Measurements from ENCODE around the gene CTNNA2. TPM values are rescaled to one million over a fixed set of nuclear protein-coding genes. Genes with fewer than 3 reads are reported as not detected.
A peak's percentile ranks its signal among the peaks of the same experiment; 100 is the strongest.

The CTNNA2 gene
- total and polyA plus RNA-seq, 5 donors = 0.08 to 0.42 (median 0.11) TPM; not detected in 1

DNA sequence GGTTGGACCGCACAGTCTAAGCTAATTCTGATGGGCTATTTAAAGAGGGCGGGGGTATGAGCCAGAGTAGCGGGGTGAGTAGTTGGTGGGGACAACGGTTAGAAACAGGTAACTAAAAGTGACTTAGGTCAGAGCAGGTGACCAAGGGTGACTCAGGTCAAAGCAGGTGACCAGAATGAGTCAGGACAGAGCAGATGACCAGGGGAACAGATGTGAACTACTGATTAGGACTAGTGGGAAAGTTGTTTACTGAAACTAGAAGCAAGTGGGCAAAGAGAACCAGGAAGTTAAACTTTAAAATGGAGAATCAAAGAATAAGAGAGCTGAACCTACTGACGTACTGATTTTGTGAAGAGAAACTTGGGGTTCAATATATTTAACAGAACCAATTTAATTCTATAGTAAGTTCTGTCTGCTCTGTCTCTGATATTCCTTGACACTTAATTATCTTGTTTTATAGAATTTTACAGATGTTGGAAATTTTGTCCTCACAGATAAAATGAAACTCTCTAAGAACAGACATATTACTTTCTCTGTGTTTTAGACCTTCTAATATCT, 799.5 kb downstream of the CTNNA2 start:
- no peak for DNase-seq
- WGBS = 93% methylated on average over 5 of the region's 5 CpGs
- no peak overlapping the region for H3K27ac ChIP-seq (ENCODE audit: low read length)

DNA sequence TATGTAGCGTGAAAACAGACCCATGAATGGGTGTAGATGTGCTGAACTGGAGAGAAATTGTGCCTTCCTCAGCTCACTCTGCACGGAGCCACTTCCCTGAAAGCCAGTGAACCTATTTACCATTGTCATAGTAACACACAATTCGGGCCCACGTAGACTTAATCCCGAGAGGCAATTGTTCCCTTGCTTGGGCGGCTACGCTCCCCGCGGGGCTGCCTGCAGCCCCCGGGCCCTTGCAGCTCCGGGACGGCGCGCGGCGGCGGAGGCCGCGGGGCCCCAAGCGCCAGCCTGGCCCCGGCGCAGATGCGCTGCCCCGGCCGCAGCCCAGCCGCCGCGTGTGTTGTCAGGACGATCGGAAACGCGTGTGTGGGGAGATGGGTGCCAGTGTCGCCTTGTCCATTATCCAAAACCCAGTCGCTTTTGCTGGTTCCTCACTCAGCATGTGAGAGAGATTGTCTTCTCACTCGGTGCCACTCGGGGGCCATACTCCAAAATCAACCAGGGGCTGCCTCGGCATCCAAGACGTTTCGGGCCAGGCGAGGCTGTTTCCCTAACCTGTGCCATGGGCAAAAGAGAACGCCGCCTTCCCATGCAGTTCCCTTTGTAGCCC, 809.6 kb downstream of the CTNNA2 start:
- Histone ChIP-seq H3K9me3 (ENCODE audit: control insufficient read depth, low read length) (no peaks in the 10 kb centered on the region), H3K27me3 (ENCODE audit: control insufficient read depth, insufficient read depth) (no peaks in the 10 kb centered on the region), H3K4me3 (ENCODE audit: low read length) (peak overlapping the region; percentile 29), H3K4me1 (ENCODE audit: control insufficient read depth, insufficient read depth, low read length) (no peaks in the 10 kb centered on the region), H3K27ac (ENCODE audit: low read length) (no peak overlapping the region)
- DNase-seq (no peak), ATAC-seq (no peak)
- intact Hi-C loops (cut with DNase I) = no loop called here
- WGBS = 20% methylated on average over 42 of the region's 42 CpGs

More for the DNA sequence above, 799.5 kb downstream of the CTNNA2 start:
- no peaks in the 10 kb centered on the region for H3K9me3 ChIP-seq (ENCODE audit: control insufficient read depth, low read length)
- no peaks in the 10 kb centered on the region for H3K4me1 ChIP-seq (ENCODE audit: control insufficient read depth, insufficient read depth, low read length)
- peaks cover 2% of the 10 kb centered on the region for H3K27me3 ChIP-seq (ENCODE audit: control insufficient read depth, insufficient read depth)
- H3K4me3 ChIP-seq (ENCODE audit: low read length) = no peak overlapping the region
- ATAC-seq = no peak
- intact Hi-C loops (cut with DNase I) = no loop called here

DNA sequence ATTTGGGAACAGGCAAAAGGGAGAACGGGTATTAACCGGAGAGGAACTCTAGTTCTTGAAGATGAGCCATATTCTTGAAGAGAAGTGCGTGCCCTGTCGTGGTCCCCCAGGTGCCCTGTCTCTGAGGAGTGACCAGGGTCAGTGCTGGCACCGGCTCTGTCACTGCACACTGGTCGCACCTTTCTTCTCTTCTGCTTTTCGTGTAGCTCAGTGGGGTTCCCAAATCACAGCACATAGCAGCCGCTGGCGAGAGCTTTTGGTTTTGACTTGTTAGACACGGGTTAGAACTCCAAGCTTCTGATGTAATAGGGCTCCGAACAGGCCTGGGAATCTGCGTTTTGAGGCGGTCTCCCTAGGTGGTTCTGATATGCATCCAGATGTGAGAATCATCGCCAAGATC, 810.1 kb downstream of the CTNNA2 start:
- H3K4me1 ChIP-seq (ENCODE audit: control insufficient read depth, insufficient read depth, low read length) = no peaks in the 10 kb centered on the region
- no peak overlapping the region for H3K4me3 ChIP-seq (ENCODE audit: low read length)
- H3K27me3 ChIP-seq (ENCODE audit: control insufficient read depth, insufficient read depth) = no peaks in the 10 kb centered on the region
- ATAC-seq = no peak
- no peak for DNase-seq
- H3K27ac ChIP-seq (ENCODE audit: low read length) = no peak overlapping the region
- 63% methylated on average over 14 of the region's 14 CpGs for WGBS
- no peaks in the 10 kb centered on the region for H3K9me3 ChIP-seq (ENCODE audit: control insufficient read depth, low read length)
- intact Hi-C loops (cut with DNase I) = no loop called here

DNA sequence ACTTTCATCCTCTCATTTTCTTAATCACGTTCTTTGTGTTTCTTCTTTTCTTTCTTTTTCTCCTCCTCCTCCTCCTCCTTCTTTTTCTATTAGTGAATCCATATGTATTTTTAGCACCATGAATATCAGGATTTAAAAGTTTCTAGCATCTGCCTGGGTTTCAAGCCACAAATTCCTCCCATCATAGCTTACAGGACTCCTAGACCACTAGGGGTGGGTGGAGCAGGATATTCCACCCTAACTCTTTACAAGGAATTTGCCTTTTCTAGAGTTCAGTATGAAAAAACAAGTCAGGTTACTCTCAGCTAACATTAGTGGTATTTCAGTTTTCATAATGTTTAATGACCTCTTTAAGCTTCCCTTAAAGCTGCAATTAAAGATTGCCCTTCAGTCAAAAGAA, 810.8 kb downstream of the CTNNA2 start:
- 62% methylated on average over 1 of the region's 1 CpG for WGBS

DNA sequence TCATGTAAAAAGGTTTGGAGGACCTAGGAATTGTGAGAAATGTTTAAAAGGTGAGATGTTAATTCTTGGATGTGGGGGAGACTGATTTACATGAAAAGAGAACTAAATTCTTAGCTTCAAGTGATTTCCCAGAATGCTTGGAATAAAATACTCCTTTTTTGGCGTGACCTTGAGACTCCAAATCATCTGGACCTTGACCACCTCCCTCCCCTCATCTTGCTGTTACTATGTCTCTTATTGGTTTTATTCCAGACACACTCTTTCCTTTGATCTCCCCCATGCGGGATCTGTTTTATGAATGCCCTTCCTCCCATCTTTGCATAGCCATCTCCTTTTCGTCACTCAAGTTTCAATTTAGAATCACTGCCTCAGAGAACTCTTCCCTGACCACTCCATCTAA, 811.7 kb downstream of the CTNNA2 start:
- no peak for ATAC-seq
- DNase-seq = no peak
- 83% methylated on average over 3 of the region's 3 CpGs for WGBS
- H3K27ac ChIP-seq (ENCODE audit: low read length) = no peak overlapping the region
- no peaks in the 10 kb centered on the region for H3K27me3 ChIP-seq (ENCODE audit: control insufficient read depth, insufficient read depth)
- H3K9me3 ChIP-seq (ENCODE audit: control insufficient read depth, low read length) = no peaks in the 10 kb centered on the region
- no peaks in the 10 kb centered on the region for H3K4me1 ChIP-seq (ENCODE audit: control insufficient read depth, insufficient read depth, low read length)
- no peak overlapping the region for H3K4me3 ChIP-seq (ENCODE audit: low read length)
- intact Hi-C loops (cut with DNase I) = no loop called here

More for the DNA sequence above, 810.8 kb downstream of the CTNNA2 start:
- no peak overlapping the region for H3K4me3 ChIP-seq (ENCODE audit: low read length)
- ATAC-seq = no peak
- H3K4me1 ChIP-seq (ENCODE audit: control insufficient read depth, insufficient read depth, low read length) = no peaks in the 10 kb centered on the region
- intact Hi-C loops (cut with DNase I) = no loop called here
- DNase-seq = no peak
- H3K27me3 ChIP-seq (ENCODE audit: control insufficient read depth, insufficient read depth) = no peaks in the 10 kb centered on the region
- H3K27ac ChIP-seq (ENCODE audit: low read length) = no peak overlapping the region
- no peaks in the 10 kb centered on the region for H3K9me3 ChIP-seq (ENCODE audit: control insufficient read depth, low read length)

DNA sequence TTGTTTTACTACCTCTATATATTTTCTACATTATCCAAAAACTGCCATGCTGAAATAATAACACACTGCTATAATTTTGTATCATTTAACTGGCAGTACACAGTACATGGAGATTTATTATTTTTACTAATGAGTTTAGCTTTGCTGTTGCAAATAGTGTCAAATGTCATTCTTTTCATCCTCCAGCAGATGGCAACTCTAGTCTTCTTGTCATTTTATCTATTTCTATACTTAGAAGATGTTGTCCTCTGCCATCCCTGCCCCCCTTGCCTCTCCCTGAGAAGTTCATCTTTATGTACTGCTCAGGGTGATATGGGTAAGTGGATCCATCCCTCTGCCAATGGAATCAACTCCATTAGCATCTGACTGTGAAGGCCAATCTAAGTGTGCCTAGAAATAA, 813.4 kb downstream of the CTNNA2 start:
- DNase-seq (peak in 1 of 3 donors; percentile 52), ATAC-seq (peak; percentile 41 to 55)
- Histone ChIP-seq H3K4me3 (ENCODE audit: low read length) (no peak overlapping the region), H3K27ac (ENCODE audit: low read length) (no peak overlapping the region), H3K9me3 (ENCODE audit: control insufficient read depth, low read length) (no peaks in the 10 kb centered on the region), H3K27me3 (ENCODE audit: control insufficient read depth, insufficient read depth) (no peaks in the 10 kb centered on the region), H3K4me1 (ENCODE audit: control insufficient read depth, insufficient read depth, low read length) (no peaks in the 10 kb centered on the region)
- intact Hi-C loops (cut with DNase I) = loop anchor here in 3 of 4 donors (2.0 to 5.0 kb wide), 2 partner anchors 171 to 173 kb away; no protein-coding TSS in a partner anchor

DNA sequence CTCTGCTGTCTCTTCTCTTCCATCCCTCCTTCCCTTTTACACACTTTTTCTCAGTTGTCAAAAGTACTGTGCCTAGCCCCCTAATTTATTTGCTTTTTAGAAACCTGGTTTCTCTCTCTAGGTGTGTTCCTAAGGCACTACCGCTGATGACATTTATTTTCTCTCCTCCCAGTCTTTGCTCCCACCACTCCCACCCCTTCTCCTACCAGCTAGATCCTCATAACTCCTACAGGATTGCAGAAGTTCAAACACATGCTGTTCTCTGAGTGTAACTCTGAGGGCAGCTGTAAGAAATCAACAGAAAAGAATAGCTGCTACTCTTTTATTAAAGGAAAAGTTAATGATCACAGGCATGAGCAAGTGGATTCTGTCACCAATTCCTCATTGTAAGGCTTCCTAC, 814.0 kb downstream of the CTNNA2 start:
- no peaks in the 10 kb centered on the region for H3K9me3 ChIP-seq (ENCODE audit: control insufficient read depth, low read length)
- WGBS = 90% methylated on average over 1 of the region's 1 CpG
- intact Hi-C loops (cut with DNase I) = loop anchor here in 3 of 4 donors (2.0 to 5.0 kb wide), 2 partner anchors 170 to 172 kb away; no protein-coding TSS in a partner anchor
- H3K4me1 ChIP-seq (ENCODE audit: control insufficient read depth, insufficient read depth, low read length) = no peaks in the 10 kb centered on the region
- no peak overlapping the region for H3K4me3 ChIP-seq (ENCODE audit: low read length)
- no peak for DNase-seq
- H3K27ac ChIP-seq (ENCODE audit: low read length) = no peak overlapping the region
- no peaks in the 10 kb centered on the region for H3K27me3 ChIP-seq (ENCODE audit: control insufficient read depth, insufficient read depth)
- no peak for ATAC-seq

DNA sequence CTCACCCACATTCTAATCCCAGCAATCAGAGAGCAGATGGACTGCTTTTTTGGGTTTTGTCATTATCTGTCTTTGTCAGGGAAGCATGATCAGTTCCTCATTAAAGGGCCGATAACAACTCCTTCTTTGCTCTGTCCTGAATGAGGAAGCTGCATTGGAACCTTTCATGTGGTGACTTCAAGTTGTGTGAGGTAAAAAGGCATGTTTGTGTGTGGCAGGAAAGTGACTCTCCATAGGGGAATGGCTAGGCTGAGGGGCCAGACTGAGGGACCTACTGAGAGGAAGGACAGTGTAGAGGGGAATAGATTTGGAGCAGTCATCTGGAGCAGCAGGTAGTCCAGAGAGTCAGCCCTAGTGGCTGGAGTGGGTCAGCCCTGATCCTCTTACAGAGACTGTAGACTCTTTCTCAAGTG, 815.3 kb downstream of the CTNNA2 start:
- Histone ChIP-seq H3K27me3 (ENCODE audit: control insufficient read depth, insufficient read depth) (no peaks in the 10 kb centered on the region), H3K4me1 (ENCODE audit: control insufficient read depth, insufficient read depth, low read length) (no peaks in the 10 kb centered on the region), H3K9me3 (ENCODE audit: control insufficient read depth, low read length) (no peaks in the 10 kb centered on the region), H3K27ac (ENCODE audit: low read length) (no peak overlapping the region), H3K4me3 (ENCODE audit: low read length) (no peak overlapping the region)
- ATAC-seq = no peak
- intact Hi-C loops (cut with DNase I) = loop anchor here in 1 of 4 donors (5.0 kb wide), 1 partner anchor 169 kb away; no protein-coding TSS in a partner anchor
- 70% methylated on average over 1 of the region's 1 CpG for WGBS
- no peak for DNase-seq

DNA sequence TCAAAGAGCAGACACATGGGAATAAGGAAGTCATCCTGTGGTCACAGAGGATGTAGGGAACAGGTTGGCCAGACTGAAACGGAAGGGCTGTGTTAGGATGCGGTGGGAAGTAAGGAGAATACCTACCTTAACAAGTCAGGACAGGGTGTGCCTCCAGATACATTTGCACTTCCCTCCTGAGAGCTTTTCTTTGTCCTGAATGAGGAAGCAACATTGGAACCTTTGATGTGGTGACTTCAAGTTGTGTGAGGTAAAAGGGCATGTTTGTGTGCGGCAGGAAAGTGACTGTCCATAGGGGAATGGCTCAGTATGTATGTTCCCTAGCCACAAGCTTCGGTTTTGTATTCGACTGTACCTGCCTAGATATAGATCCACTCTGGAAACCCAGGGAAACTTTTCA, 816.6 kb downstream of the CTNNA2 start:
- Histone ChIP-seq H3K4me1 (ENCODE audit: control insufficient read depth, insufficient read depth, low read length) (no peaks in the 10 kb centered on the region), H3K27ac (ENCODE audit: low read length) (no peak overlapping the region), H3K4me3 (ENCODE audit: low read length) (no peak overlapping the region), H3K27me3 (ENCODE audit: control insufficient read depth, insufficient read depth) (no peaks in the 10 kb centered on the region), H3K9me3 (ENCODE audit: control insufficient read depth, low read length) (no peaks in the 10 kb centered on the region)
- 89% methylated on average over 5 of the region's 5 CpGs for WGBS
- intact Hi-C loops (cut with DNase I) = loop anchor here in 1 of 4 donors (5.0 kb wide), 1 partner anchor 168 kb away; no protein-coding TSS in a partner anchor
- DNase-seq = no peak
- no peak for ATAC-seq

DNA sequence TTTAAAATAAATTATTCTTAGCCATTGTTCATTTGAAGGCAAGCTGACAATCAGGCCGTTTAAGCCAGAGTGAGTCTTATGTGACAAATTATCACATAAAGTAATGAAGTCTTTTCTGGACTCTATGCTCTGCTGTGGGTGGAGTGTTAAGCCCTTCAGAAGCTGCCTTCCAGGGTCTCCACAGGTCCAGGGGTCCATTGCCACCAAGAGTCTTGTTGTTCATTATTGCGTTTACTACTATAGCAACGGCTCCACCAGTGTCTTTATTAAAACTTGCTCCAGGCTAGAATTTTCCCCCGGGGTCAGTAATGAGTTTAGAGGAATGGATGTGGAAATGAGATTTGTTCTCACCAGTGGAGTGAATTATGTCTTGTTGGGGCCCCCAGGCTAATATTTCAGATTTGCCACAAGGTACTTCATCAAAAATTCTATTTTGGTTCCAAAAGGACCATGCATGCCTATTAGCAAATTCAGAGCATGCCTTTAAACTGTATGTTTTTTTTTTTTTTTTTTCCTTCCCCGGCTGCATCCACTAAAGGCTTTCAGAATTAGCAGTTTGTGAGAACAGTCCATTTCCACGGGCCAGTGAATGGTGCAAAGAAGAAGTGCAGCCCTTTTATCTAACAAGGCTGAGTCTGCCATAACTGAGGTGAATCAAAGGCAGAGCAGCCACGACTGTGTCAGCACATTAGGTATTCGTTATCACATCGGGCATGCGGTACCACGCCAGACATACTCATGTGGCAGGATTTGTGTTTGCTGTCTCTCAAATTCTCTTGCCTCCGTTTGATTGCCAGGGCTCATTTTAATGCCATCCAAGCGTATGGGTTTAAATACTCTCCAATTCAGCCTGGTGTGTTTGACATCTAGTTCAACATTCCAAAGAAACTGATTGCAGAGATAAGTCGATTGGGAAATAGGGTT, 817.9 kb downstream of the CTNNA2 start:
- no peak overlapping the region for H3K27ac ChIP-seq (ENCODE audit: low read length)
- intact Hi-C loops (cut with DNase I) = loop anchor here in 1 of 4 donors (5.0 kb wide), 1 partner anchor 167 kb away; no protein-coding TSS in a partner anchor
- no peak overlapping the region for H3K4me3 ChIP-seq (ENCODE audit: low read length)
- no peak for DNase-seq
- no peaks in the 10 kb centered on the region for H3K4me1 ChIP-seq (ENCODE audit: control insufficient read depth, insufficient read depth, low read length)
- H3K9me3 ChIP-seq (ENCODE audit: control insufficient read depth, low read length) = no peaks in the 10 kb centered on the region
- H3K27me3 ChIP-seq (ENCODE audit: control insufficient read depth, insufficient read depth) = no peaks in the 10 kb centered on the region
- ATAC-seq = no peak
- WGBS = 81% methylated on average over 14 of the region's 14 CpGs

DNA sequence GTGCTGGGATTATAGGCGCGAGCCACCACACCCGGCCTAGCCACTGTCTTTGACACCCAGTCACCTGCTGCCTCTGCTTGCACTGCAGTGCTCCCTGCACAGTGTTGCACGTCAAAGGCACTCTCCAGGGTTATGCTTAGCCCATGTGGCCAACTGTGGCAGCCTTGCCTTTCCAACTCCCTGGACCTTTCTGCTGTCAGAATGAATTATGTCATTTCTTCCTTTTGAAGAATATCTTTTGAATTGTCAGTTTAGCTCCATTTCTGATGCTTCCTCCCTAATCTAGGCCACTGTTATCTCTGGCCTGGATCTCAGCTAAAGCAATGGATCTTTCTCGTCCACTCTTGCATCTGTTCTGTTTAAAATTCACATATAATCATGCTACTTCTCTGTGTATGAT, 821.0 kb downstream of the CTNNA2 start:
- Histone ChIP-seq H3K27me3 (ENCODE audit: control insufficient read depth, insufficient read depth) (no peaks in the 10 kb centered on the region), H3K4me1 (ENCODE audit: control insufficient read depth, insufficient read depth, low read length) (no peaks in the 10 kb centered on the region), H3K4me3 (ENCODE audit: low read length) (no peak overlapping the region), H3K27ac (ENCODE audit: low read length) (no peak overlapping the region), H3K9me3 (ENCODE audit: control insufficient read depth, low read length) (no peaks in the 10 kb centered on the region)
- intact Hi-C loops (cut with DNase I) = loop anchor here in 1 of 4 donors (5.0 kb wide), 1 partner anchor 163 kb away; no protein-coding TSS in a partner anchor
- WGBS = 85% methylated on average over 5 of the region's 5 CpGs
- DNase-seq (no peak), ATAC-seq (no peak)
